Suprapubic skin (tissue), 4 donors: Measurements from ENCODE around the gene HOXC6.

Source experiments
- CTCF ChIP-seq, 2 donors: fragments of 200-600 bp in 1 of 2; fragments of 450-650 bp in 1 of 2; sonication (generic) in 1 of 2; IDR thresholded peaks; one replicate each; pipeline ENCODE4 v1.5.1; 2016 to 2019; ENCODE audit warnings: antibody characterized with exemption in 2 of 2, mild to moderate bottlenecking in 1 of 2, moderate library complexity in 1 of 2
- POLR2A ChIP-seq, 2 donors: fragments of 450-650 bp; IDR thresholded peaks; one replicate each; pipeline ENCODE4 v1.6.1; 2017; ENCODE audit warnings: antibody characterized with exemption in 2 of 2, mild to moderate bottlenecking in 2 of 2, moderate library complexity in 2 of 2
- POLR2AphosphoS5 ChIP-seq, 3 donors: sonication (generic); formaldehyde crosslinking; IDR thresholded peaks; one replicate each; pipeline ENCODE4 v1.6.1; 2017; ENCODE audit warnings: antibody characterized with exemption in 3 of 3

GRCh38 chr12:53996240-53997203, 31.7 kb upstream of the HOXC6 start:
- TF ChIP-seq CTCF (IDR thresholded peaks at IDR 0.05) (no peak), POLR2A (IDR thresholded peaks at IDR 0.05) (no peak), POLR2AphosphoS5 (IDR thresholded peaks at IDR 0.05) (no peak)
